T follicular helper cell (primary cell): Measurements from ENCODE around the gene CSRP1.
"Not testable (repeated sequence)": the region's sequence is repeated elsewhere in the genome, so short reads cannot be mapped to it uniquely, and the experiment has no call there.

ENCODE experiments used
- DNase-seq: peaks from one replicate; pipeline ENCODE4 v3.0.0-alpha.2; 2020; ENCODE audit warnings: low read depth

The CSRP1 gene

DNA sequence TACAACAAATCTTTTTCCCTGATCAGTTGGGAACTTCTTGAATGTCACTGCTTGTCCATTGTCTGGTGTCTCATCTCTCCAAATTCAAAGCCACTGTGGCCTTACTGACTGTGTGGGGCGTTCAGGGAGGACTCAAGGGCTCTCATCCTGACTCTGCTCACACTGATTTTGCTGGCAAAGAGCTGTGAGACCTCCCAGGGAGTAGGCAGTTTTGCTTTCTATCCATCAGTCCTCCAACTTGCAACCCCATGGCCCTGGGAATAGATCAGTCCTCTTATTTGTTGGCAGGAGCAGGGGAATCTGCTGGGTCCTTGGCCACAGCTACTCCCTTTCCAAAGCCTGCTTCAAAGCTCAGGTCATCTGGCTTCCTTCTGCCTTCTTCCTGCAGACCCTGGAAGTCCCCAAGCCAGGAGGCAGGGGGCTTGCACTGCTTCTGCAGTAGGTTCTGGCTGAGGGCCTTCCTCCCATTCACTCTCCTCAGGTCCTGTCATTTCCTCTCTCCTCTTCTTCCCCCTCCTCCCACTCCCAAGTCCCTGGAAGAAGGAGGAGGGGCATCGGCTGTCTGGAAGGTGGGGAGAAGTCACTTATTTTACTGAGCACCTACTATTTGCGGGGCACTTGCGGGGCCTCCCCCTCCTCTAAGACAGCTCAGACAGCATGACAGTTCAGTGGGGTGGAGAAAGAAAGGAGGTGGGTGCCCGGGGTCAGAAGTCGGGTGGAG lies 31.1 kb upstream of the CSRP1 start:
- no peak for DNase-seq

DNA sequence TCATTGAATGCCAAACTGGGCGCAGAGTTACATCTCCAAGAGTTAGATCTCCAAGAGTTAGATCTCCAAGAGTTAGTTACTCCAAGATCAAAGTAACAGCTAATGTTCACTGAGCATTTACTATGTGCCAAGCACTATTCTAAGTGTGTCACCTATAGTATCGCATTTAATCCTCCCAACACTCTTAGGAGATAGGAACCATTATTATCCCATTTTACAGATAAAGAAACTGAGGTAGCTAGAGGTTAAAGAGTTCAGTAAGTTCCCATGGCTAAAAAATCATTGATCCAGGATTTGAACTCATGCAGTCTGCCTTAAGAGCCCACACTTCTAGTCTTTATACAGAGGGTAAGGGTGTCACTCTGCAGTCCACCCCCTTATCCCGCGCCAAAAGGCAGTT lies 30.5 kb upstream of the CSRP1 start:
- DNase-seq = no peak

DNA sequence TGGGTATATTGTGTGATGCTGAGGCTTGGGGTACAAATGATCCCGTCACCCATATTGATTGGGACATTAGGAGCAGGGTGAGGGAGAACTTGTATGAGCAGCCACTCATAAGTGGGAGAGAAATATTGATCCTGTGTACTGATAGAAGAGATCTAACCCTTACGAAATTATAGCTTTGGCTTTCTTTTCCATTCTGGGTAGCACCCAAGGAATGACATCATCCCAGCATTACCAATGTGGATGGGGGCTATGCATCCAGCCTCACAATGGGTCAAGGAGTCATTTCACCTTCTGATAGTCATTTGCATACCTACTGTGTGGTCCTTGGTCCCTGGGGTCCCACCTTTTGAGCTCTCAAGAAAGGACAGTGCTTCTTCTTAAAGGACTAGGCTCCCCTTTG lies 30.1 kb upstream of the CSRP1 start:
- DNase-seq = no peak

DNA sequence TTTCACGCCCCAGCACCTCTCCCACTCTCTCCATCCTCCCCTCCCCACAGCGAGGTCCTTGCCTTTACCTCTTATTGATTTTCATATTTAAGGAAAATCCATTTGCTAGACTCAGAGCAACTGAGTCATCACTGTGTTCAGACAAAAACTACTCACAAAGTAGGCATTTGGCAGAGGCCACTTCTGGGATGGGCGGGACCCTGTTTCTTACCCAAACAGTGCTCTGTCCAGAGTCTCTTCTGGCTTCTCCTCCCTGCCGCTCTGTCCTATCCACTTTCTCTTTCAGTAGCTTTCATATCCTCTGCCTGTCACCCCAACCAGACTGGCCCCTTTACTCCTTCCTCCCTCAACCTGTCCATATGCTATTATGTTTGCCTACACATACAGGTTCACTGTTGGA lies 29.6 kb upstream of the CSRP1 start:
- no peak for DNase-seq

DNA sequence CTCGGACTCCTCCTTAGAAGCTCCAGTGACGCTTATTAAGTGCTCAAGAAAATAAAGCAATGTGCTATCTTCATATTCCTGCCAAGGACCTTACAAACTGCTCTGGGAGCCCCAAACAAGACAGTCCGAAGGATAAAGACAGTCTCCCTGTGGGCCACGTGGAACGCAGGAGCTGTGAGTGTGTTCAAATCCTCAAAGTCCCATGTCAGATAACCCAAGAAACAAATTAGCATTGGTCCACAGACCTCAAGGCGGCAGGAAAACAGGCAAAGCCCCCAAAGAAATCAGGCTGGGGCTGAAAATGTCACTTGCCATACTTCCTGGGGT lies 29.0 kb upstream of the CSRP1 start:
- no peak for DNase-seq

DNA sequence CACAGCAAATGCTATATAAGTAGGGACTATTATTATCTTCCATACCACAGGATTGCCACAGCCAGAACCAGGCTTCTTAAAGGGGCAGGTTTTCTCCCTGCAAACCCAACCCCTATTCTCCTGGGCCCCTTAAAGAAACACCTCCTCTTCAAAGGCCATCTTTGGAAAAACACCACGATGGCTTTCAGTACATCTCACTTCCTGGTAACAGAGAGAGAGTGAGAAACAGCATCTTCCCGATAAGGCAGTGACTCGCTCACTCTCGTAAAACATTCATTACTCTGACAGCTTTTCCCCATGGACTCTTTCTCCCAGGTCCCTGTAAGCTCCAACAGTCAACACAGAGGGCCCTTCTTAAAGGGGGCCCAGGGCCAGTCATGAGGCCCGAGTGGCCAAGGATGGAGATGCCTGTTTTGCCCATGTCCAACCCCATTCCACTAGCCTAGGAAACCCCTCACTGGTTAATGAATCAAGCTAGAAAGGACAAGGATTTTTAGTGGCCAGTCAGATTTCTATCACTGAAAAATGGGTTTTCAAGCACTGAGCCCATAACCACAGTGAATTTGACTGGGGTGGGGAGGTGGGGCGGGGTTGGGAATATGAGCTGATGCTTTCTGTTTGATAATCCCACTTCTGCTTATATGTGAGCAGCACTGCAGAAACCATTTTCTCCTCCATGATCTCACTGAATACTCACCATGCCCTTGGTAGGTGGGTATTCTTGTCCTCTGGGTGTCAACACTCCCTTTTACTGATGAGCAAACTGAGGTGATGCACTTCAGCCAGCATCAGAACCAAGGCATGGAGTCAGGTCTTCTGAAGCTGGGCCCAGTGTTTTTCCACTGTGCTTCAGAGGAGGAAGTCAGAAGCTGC lies 28.4 kb upstream of the CSRP1 start:
- DNase-seq = no peak

DNA sequence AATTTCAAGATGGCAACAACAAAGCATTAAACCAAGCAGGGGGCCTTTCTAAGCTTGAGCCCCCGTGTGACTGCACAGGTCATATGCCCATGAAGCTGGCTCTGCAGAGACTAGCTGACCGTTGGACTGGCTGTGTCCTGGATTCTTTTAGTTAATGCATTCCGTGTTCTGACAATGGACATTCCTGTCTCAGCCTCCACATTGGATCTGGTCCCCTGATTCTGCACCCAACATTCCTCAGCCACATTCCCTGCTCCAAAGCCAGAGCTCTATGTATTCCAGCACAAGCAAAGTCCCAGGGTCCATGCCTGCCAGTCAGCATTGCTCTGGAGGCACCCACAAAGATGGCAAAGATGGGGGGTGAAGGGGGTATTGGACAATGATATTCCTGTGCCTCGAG lies 26.9 kb upstream of the CSRP1 start:
- DNase-seq = no peak

DNA sequence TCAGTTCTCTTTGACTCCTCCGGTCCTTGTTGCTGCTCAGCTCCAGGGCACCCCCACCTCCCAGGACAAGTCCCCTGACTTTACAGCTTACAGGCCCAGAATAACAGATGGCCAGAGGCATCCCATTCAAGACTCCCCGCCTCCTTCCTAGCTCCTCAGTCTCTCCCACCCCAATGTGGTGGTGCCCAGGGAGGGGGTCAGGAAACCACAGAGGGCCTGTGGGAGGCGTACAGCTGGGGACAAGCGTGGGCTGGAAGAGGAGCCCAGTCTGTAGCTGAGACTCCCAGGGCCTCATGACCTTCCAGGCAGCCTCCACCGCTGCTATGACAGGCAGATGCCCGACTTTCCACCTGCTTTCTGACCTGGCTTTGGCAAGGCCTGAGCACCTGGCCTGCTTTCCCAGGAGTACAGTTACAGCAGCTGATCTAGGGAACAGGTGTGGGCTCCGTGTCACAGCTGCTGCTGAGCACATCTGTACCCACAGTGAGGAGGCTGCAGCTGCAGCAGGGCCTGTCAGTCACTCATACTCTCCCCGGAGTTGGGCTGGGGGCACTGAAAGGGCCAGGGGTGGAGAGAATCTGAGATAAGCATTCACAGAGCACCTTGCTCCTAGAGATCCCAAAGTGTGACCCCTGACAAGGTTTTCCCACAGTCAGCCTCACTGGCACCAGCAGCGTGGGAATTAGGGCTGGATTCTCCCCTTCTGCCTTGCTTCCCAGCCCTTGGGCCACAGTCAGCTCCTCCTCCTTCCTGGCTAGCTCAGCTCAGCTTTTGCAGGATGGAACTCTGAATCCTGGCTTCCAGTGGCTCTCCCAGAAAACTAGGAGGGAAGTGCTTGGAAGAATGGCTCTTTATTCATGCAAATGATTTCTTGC lies 24.9 kb upstream of the CSRP1 start:
- no peak for DNase-seq

DNA sequence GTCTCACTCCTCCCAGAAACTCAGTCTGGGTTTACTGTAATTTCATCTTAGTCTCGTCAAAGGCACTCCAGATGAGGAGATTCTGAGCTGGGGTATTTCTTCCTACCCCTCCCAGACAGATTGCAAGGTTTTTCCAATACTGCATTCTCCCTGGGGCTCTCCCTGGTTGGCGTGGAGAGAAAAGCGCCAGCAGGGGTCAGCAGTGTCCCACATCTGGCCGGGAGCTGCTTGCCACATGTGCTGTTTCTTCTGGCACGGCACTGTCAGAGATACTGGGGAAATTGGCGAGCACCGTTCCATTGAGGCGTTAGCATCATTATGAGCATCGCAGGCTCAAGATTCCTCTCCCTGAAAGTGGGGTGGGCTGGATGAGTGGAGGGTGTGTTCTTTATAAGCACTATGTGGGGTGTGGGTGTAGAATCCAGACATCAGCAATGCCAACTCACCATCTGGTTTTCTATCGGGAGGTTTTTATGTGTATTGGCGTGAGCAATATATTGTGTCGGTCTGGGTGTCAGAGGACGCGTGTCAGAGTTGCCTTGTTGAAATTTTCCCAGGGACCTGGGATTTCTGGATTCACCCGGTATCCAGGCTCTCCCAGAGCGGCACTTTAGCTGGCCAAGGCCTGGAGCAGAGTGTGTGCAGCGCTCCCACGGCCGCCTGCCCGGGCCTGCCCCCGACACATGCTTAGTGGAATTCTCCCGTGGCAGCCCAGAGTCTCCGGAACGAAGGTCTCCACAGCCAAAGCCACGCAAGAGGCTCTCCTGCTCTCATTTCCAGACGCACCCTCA lies 24.0 kb upstream of the CSRP1 start:
- DNase-seq = no peak

DNA sequence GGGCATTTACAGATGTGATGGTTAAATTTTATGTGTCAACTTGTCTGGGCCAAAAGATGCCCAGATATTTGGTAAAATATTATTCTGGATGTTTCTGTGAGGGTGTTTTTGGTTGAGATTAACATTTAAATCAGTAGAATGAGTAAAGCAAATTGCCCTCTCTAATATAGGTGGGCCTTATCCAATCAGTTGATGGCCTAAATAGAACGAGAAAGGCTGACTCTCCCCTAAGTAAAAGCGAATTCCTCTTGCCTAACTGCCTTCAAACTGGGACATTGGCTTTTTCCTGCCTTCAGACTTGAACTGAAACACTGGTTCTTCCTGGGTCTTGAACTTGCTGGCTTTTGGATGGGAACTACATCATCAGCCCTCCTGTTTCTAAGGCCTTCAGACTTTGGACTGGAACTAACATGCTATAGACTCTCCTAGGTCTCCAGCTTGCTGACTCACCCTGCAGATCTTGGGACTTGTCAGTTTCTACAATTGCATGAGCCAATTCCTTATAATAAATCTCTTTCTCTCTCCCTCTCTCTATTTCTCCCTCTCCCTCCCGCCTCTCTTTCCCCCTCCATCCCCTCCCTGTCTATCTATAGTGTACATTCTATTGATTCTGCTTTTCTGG lies 21.8 kb upstream of the CSRP1 start:
- no peak for DNase-seq

DNA sequence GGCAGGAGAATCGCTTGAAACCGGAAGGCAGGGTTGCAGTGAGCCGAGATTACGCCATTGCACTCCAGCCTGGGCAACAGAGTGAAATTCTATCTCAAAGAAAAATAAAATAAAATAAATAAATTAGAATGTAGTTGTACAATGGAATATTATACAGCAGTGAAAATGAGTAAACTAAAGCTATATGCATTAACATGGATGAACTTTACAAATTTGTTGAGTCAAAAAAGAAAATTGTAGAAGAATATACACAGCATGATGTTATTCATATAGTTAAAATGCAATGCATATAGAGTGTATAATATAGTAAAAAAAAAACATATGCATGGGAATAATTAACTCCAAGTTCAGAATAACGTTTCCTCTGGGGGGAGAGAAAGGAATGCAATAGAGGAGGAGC lies 21.0 kb upstream of the CSRP1 start:
- no peak for DNase-seq

DNA sequence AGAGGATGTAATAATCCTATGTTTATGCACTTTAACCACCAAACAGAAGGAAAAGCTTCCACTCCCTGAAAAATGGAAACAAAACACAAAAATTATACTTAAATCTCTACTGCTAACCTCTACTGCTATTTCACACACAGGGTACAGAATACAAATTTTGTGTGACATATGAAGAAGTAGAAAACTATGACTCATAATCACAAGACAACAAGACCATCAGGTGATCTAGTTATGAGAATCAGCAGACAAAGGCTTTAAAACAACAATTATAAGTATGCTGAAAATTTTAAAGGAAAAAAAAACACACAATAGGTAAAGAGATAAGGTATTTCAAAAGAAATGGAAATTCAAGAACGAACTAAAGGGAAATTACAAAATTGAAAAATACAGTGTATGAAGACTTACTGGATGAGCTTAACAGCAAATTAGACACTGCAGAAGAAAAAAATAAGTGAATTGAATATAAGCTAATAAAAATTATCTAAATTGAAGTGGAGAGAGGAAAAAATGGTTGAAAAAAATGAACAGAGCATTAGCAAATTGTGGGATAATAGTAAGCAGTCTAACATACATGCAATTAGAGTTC lies 18.4 kb upstream of the CSRP1 start:
- no peak for DNase-seq

DNA sequence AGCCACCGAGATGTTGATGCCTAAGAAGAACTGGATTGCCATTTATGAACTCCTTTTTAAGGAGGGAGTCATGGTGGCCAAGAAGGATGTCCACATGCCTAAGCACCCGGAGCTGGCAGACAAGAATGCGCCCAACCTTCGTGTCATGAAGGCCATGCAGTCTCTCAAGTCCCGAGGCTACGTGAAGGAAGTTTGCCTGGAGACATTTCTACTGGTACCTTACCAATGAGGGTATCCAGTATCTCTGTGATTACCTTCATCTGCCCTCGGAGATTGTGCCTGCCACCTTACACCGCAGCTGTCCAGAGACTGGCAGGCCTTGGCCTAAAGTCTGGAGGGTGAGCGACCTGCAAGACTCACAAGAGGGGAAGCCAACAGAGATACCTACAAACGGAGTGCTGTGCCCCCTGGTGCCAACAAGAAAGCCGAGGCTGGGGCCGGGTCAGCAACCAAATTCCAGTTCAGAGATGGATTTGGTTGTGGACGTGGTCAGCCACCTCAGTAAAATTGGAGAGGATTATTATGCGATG lies 13.2 kb upstream of the CSRP1 start:
- not testable (repeated sequence) for DNase-seq

DNA sequence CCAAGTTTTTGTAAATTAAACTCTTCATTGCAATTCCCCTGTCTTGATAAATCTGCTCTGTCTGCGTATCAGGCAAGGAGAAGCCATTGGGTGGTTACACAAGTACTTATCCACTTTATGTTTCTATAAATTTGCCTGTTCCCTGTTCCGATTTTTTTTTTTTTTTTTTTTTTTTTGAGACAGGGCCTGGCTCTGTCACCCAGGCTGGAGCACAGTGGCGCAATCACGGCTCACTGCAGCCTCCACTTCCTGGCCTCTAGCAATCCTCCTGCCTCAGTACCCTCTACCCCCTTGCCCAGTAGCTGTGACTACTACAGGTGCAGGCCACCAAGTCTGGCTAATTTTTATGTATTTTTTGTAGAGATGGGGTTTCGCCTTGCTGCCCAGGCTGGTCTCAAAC lies 11.1 kb upstream of the CSRP1 start:
- DNase-seq = no peak

DNA sequence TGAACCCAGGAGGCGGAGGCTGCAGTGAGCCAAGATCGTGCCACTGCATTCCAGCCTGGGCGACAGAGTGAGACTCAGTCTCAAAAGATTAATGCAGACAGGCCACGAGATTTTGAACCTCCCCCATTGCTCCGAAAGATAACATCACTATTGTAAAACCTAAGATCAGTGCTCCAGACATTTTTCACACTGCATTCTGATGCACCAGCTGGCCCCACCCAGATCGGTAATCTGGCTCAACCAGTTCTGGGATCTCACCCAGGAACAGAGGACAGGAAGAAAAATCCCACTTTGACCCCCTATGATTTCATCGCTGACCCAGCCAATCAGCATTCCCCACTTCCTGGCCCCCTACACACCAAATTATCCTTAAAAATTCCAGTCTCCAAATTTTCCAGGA lies 10.7 kb upstream of the CSRP1 start:
- DNase-seq = no peak

DNA sequence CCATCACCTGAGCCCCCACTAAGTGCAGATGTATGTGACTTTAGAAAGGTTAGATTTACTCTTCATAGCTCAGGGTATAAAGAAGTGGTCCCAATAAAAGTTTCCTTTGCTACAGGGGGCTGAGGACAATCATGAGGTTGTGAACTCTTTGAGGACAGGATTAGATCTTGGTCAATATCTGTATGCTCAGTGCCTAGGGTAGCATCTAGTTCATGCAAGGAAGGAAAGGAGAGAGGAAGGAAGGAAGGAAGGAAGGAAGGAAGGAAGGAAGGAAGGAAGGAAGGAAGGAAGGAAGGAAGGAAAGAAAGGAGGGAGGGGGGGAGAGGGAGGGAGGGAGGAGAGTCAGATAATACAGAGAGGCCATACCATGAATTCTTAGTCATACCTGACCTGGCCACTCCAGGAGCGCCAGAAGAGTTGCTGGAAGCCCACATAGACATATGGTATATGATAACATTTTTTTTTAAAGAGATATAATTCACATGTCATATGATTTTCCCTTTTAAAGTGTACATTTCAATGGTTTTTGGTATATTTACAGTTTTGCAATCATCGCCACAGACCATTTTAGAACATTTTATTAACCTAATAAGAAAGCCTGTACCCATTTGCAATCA lies 9.7 kb upstream of the CSRP1 start:
- no peak for DNase-seq

DNA sequence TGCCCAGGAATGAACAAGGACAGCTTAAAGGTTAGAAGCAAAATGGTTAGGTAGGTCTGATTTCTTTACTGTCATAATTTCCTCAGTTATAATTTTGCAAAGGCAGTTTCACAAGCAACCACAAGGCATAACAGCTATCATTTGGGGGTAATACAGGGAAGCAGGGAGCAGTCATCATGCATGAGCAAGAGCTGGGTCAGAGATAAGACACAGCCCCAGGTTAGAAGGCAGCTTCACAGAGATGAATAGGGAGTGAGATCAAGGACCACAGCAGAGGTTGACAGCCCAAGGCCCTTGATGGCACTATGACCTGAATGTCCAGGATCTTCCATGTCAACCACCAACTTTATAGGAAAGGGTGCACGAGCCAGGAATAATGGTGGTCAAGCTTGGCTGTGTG lies 9.0 kb upstream of the CSRP1 start:
- no peak for DNase-seq

DNA sequence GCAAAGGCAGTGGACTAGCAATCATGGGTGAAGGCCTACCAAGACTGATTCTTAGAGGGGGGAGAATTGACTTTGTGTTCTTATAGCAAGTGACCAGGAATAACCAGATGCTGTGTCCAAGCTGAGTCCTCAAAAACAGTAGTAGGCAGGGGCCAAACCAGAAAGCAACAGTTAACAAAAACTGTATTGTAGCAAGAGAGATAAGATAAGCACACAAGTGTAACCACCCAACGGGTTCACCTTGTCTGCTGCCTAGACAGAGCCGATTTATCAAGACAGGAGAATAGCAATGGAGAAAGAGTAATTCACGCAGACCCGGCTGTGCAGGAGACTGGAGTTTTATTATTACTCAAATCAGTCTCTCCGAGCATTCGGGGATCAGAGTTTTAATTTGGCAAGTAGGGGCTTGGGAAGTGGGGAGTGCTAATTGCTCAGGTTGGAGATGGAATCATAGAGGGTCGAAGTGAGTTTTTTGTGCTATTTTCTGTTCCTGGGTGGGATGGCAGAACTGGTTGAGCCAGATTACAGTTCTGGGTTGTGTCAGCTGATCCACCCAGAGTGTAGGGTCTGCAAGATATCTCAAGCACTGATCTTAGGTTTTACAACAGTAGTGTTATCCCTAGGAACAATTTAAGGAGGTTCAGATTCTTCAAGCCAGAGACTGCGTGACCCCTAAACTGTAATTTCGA lies 8.3 kb upstream of the CSRP1 start:
- DNase-seq = no peak

DNA sequence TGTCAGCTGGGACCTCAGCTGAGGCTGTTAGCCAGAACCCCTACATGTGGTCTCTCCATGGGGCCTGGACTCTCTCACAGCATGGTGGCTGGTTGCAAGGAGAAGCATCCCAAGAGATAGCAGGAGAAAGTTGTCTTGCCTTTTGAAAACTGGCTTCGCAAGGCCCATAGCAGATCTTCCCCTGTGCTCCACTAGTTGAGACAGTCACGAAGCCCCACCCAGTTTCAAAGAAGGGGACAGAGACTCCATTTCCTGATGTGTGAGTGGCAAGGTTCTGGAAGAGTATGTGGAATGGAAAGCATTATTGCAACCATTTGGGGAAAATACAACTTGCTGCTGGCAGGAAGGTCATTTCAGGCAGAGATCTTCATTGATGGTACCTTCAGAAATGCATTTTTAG lies 7.5 kb upstream of the CSRP1 start:
- DNase-seq = no peak
